Fibroblast of mammary gland (primary cell): ENCODE data around the gene CCDC39.

Source experiments
- DNase-seq: peaks from one replicate; pipeline ENCODE4 v3.0.0-alpha.2; 2010; ENCODE audit warnings: low read depth
- H3K4me3 ChIP-seq: 2 replicates; pipeline ENCODE4 v1.5.1; 2011; ENCODE audit warnings: low read depth, mild to moderate bottlenecking, low read length, moderate library complexity; ENCODE audit not compliant: control insufficient read depth
- TF ChIP-seq, protein P1 (sequence below): conservative IDR thresholded peaks from 2 replicates; pipeline ENCODE4 v1.5.1; 2011; ENCODE audit warnings: low read depth, low read length, inconsistent platforms; ENCODE audit not compliant: control insufficient read depth, insufficient read depth

Gene CCDC39

DNA sequence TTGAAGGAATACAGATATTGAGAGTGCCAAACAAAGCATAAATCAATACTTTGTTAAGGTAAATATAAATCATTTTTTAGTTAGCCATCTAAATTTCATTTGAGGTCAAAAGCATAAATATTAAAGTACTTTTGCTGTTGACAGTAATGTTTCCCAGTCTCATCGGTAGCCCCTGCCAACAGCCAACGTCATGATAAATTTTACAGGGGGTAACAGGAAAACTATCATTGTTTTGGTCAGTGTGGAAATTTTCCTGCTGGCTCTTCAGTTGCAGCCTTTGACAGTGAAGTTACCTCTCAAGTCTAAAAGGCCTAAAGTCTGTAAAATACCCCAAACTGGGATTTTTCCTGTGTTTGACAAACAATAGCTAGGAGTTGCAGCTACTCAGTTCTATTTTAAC is 114.6 kb downstream of the CCDC39 start:
- H3K4me3 ChIP-seq: no peak overlapping the region
- DNase-seq: peak; percentile 8
- TF ChIP-seq, protein P1, sequence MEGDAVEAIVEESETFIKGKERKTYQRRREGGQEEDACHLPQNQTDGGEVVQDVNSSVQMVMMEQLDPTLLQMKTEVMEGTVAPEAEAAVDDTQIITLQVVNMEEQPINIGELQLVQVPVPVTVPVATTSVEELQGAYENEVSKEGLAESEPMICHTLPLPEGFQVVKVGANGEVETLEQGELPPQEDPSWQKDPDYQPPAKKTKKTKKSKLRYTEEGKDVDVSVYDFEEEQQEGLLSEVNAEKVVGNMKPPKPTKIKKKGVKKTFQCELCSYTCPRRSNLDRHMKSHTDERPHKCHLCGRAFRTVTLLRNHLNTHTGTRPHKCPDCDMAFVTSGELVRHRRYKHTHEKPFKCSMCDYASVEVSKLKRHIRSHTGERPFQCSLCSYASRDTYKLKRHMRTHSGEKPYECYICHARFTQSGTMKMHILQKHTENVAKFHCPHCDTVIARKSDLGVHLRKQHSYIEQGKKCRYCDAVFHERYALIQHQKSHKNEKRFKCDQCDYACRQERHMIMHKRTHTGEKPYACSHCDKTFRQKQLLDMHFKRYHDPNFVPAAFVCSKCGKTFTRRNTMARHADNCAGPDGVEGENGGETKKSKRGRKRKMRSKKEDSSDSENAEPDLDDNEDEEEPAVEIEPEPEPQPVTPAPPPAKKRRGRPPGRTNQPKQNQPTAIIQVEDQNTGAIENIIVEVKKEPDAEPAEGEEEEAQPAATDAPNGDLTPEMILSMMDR: no peak
